ENCODE measurements around the gene GATB.

- TF ChIP-seq CTCF (IDR thresholded peaks at IDR 0.05 in 4 of 5, conservative IDR thresholded peaks at IDR 0.05 in 1 of 5) (no peak), POLR2A (IDR thresholded peaks at IDR 0.05) (no peak)
Measured at GRCh38 chr4:151657896-151658295, 102.9 kb downstream of the GATB start.

Data from gastrocnemius medialis (tissue), 4 donors.